Measurements from ENCODE around the gene POLR1F.

DNA sequence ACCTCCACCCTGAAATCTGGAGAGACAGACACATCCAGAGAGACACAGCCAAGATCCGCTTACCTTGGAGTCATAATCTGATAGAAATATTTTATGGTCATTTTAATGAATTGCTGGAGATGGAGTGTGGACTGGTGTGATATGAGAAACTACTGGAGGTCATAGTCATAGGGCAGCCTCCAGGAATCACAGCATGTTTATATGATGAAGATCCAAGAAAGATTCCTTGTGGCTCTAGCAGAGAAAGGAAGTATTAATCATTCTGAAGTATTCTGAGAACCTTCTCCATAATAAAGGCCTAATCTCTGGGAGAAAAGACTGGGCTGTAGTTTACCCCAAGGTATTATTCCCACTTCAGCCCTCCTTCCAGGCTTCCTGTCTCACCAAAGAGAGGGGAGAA lies 38.0 kb downstream of the POLR1F start:
- TF ChIP-seq EZH2 (IDR thresholded peaks at IDR 0.05; ENCODE audit: borderline replicate concordance, insufficient read depth, low read depth, low read length, poor library complexity, severe bottlenecking): no peak
- TF ChIP-seq, protein P1, sequence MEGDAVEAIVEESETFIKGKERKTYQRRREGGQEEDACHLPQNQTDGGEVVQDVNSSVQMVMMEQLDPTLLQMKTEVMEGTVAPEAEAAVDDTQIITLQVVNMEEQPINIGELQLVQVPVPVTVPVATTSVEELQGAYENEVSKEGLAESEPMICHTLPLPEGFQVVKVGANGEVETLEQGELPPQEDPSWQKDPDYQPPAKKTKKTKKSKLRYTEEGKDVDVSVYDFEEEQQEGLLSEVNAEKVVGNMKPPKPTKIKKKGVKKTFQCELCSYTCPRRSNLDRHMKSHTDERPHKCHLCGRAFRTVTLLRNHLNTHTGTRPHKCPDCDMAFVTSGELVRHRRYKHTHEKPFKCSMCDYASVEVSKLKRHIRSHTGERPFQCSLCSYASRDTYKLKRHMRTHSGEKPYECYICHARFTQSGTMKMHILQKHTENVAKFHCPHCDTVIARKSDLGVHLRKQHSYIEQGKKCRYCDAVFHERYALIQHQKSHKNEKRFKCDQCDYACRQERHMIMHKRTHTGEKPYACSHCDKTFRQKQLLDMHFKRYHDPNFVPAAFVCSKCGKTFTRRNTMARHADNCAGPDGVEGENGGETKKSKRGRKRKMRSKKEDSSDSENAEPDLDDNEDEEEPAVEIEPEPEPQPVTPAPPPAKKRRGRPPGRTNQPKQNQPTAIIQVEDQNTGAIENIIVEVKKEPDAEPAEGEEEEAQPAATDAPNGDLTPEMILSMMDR (IDR thresholded peaks at IDR 0.05): no peak
